K562 (cell line): ENCODE measurements around the gene LRRC8A. TPM values are rescaled to one million over a fixed set of nuclear protein-coding genes. Genes with fewer than 3 reads are reported as not detected.

ENCODE experiments used
- ILF3 ChIP-seq: fragments of 450-650 bp; IDR thresholded peaks from 2 replicates; pipeline ENCODE4 v1.6.1; 2018; ENCODE audit warnings: antibody characterized with exemption, mild to moderate bottlenecking, moderate library complexity, borderline replicate concordance
- NFXL1 ChIP-seq: fragments of 450-650 bp; formaldehyde crosslinking; IDR thresholded peaks from 2 replicates; pipeline ENCODE4 v1.4.0; 2021; ENCODE audit warnings: mild to moderate bottlenecking
- RBM14 ChIP-seq: fragments of 200-400 bp; formaldehyde crosslinking; IDR thresholded peaks from 2 replicates; pipeline ENCODE4 v1.6.1; 2018; ENCODE audit warnings: low read depth, mild to moderate bottlenecking, low read length, moderate library complexity, borderline replicate concordance; ENCODE audit not compliant: insufficient read depth
- ZZZ3 ChIP-seq: fragments of 450-650 bp; IDR thresholded peaks from 2 replicates; pipeline ENCODE4 v1.6.1; 2016; ENCODE audit warnings: antibody characterized with exemption, mild to moderate bottlenecking, moderate library complexity
- polyA plus RNA-seq, 8 experiments: library from polyadenylated mRNA; depleted of rRNA in 4 of 8; stranded (reverse) in 5 of 8; unstranded in 3 of 8; fragments of >200 nt; fragmentation: Nextera tagmentation in 2 of 8; fragmentation: Illumina TruSeq in 1 of 8; extraction: Ambion mirVana in 2 of 8; extraction: Trizol in 1 of 8; gene quantifications; 2 replicates each; pipeline versions ENCODE4 v1.2.1 to v1.2.3, GENCODE V29; 2011 to 2014; ENCODE audit warnings: inconsistent platforms in 1 of 8, missing spikeins in 1 of 8
- total RNA-seq, 7 experiments: library from RNA; depleted of rRNA in 6 of 7; stranded (reverse); fragments of >200 nt in 6 of 7; fragmentation: Illumina TruSeq in 2 of 7; extraction: Trizol in 2 of 7; gene quantifications; 2 replicates each; pipeline versions ENCODE4 v1.2.1 to v1.2.3, GENCODE V29; 2011 to 2021; ENCODE audit warnings: low replicate concordance in 1 of 7
- TF ChIP-seq, protein P1 (sequence below): fragments of 450-650 bp; IDR thresholded peaks from 2 replicates; pipeline ENCODE4 v1.6.1; 2016; ENCODE audit warnings: mild to moderate bottlenecking, moderate library complexity
- TF ChIP-seq, protein P2 (sequence below), 3 experiments: IDR thresholded peaks in 2 of 3; conservative IDR thresholded peaks in 1 of 3; 2 replicates each; pipeline ENCODE4 v1.5.1; 2011 to 2012; ENCODE audit warnings: low read length in 3 of 3, mild to moderate bottlenecking in 3 of 3, control low read depth in 2 of 3, improper control_type of control experiment in 1 of 3, inconsistent platforms in 1 of 3, low read depth in 1 of 3, mixed read lengths in 1 of 3, moderate library complexity in 1 of 3; ENCODE audit not compliant: insufficient read depth in 2 of 3
- TF ChIP-seq, protein P3 (sequence below): sonication (generic); formaldehyde crosslinking; IDR thresholded peaks from 2 replicates; pipeline ENCODE4 v1.8.0; 2023; ENCODE audit warnings: mild to moderate bottlenecking, missing genetic modification reagents
- TF ChIP-seq, protein P4 (sequence below): sonication (generic); formaldehyde crosslinking; IDR thresholded peaks from 2 replicates; pipeline ENCODE4 v1.8.0; 2022; ENCODE audit warnings: mild to moderate bottlenecking, missing genetic modification reagents
- TF ChIP-seq, protein P5 (sequence below): fragments of 450-650 bp; formaldehyde crosslinking; conservative IDR thresholded peaks from 2 replicates; pipeline ENCODE4 v1.4.0; 2022; ENCODE audit warnings: mild to moderate bottlenecking, missing genetic modification characterization

LRRC8A gene
- total and polyA plus RNA-seq, 9 of the 15 experiments (the other 6 are each of a cell fraction or from before 2014, with no cell fraction given), result 2.9 to 24.7 (median 8.9) TPM

DNA sequence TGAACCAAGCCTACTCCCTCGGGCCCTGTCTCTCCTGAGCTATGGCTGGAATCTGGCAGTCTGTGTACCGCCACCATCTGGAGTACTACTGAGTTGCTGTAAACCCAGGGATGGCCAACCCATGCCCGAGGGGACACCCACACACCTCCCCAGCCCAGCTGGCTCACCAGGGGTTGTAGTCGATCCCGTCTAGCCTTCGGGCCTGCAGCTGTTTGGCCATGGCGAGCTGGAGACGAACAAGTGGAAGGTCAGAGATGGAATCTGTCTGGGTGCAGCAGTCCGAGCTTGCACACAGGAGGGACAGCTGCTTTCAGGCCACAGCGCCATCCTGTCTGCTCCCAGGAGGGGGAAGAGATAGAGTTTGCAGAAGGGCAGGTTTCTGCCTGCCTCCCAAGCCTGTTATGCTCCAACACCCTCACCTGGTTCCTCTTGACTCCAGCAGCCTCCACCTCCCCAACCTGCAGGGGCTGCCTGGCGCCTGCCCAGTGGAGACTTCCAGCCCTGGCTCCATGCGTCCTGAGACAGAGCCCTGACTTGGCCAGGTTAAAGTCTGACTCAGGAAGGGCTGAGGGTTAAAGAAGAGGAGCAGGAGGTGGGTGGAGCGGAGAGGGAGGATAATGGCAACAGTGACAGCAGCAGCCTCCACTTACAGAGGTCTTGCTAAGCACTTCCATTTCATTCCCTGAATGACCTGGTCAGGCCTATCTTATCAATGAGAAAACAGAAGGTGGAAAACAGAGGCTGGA, 36.6 kb upstream of the LRRC8A start (continued):
- TF ChIP-seq, protein P1, sequence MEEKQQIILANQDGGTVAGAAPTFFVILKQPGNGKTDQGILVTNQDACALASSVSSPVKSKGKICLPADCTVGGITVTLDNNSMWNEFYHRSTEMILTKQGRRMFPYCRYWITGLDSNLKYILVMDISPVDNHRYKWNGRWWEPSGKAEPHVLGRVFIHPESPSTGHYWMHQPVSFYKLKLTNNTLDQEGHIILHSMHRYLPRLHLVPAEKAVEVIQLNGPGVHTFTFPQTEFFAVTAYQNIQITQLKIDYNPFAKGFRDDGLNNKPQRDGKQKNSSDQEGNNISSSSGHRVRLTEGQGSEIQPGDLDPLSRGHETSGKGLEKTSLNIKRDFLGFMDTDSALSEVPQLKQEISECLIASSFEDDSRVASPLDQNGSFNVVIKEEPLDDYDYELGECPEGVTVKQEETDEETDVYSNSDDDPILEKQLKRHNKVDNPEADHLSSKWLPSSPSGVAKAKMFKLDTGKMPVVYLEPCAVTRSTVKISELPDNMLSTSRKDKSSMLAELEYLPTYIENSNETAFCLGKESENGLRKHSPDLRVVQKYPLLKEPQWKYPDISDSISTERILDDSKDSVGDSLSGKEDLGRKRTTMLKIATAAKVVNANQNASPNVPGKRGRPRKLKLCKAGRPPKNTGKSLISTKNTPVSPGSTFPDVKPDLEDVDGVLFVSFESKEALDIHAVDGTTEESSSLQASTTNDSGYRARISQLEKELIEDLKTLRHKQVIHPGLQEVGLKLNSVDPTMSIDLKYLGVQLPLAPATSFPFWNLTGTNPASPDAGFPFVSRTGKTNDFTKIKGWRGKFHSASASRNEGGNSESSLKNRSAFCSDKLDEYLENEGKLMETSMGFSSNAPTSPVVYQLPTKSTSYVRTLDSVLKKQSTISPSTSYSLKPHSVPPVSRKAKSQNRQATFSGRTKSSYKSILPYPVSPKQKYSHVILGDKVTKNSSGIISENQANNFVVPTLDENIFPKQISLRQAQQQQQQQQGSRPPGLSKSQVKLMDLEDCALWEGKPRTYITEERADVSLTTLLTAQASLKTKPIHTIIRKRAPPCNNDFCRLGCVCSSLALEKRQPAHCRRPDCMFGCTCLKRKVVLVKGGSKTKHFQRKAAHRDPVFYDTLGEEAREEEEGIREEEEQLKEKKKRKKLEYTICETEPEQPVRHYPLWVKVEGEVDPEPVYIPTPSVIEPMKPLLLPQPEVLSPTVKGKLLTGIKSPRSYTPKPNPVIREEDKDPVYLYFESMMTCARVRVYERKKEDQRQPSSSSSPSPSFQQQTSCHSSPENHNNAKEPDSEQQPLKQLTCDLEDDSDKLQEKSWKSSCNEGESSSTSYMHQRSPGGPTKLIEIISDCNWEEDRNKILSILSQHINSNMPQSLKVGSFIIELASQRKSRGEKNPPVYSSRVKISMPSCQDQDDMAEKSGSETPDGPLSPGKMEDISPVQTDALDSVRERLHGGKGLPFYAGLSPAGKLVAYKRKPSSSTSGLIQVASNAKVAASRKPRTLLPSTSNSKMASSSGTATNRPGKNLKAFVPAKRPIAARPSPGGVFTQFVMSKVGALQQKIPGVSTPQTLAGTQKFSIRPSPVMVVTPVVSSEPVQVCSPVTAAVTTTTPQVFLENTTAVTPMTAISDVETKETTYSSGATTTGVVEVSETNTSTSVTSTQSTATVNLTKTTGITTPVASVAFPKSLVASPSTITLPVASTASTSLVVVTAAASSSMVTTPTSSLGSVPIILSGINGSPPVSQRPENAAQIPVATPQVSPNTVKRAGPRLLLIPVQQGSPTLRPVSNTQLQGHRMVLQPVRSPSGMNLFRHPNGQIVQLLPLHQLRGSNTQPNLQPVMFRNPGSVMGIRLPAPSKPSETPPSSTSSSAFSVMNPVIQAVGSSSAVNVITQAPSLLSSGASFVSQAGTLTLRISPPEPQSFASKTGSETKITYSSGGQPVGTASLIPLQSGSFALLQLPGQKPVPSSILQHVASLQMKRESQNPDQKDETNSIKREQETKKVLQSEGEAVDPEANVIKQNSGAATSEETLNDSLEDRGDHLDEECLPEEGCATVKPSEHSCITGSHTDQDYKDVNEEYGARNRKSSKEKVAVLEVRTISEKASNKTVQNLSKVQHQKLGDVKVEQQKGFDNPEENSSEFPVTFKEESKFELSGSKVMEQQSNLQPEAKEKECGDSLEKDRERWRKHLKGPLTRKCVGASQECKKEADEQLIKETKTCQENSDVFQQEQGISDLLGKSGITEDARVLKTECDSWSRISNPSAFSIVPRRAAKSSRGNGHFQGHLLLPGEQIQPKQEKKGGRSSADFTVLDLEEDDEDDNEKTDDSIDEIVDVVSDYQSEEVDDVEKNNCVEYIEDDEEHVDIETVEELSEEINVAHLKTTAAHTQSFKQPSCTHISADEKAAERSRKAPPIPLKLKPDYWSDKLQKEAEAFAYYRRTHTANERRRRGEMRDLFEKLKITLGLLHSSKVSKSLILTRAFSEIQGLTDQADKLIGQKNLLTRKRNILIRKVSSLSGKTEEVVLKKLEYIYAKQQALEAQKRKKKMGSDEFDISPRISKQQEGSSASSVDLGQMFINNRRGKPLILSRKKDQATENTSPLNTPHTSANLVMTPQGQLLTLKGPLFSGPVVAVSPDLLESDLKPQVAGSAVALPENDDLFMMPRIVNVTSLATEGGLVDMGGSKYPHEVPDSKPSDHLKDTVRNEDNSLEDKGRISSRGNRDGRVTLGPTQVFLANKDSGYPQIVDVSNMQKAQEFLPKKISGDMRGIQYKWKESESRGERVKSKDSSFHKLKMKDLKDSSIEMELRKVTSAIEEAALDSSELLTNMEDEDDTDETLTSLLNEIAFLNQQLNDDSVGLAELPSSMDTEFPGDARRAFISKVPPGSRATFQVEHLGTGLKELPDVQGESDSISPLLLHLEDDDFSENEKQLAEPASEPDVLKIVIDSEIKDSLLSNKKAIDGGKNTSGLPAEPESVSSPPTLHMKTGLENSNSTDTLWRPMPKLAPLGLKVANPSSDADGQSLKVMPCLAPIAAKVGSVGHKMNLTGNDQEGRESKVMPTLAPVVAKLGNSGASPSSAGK, result no peak
- TF ChIP-seq, protein P2, sequence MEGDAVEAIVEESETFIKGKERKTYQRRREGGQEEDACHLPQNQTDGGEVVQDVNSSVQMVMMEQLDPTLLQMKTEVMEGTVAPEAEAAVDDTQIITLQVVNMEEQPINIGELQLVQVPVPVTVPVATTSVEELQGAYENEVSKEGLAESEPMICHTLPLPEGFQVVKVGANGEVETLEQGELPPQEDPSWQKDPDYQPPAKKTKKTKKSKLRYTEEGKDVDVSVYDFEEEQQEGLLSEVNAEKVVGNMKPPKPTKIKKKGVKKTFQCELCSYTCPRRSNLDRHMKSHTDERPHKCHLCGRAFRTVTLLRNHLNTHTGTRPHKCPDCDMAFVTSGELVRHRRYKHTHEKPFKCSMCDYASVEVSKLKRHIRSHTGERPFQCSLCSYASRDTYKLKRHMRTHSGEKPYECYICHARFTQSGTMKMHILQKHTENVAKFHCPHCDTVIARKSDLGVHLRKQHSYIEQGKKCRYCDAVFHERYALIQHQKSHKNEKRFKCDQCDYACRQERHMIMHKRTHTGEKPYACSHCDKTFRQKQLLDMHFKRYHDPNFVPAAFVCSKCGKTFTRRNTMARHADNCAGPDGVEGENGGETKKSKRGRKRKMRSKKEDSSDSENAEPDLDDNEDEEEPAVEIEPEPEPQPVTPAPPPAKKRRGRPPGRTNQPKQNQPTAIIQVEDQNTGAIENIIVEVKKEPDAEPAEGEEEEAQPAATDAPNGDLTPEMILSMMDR (IDR thresholded peaks at IDR 0.05 in 2 of 3, conservative IDR thresholded peaks at IDR 0.05 in 1 of 3; ENCODE audit: insufficient read depth in 2 of 3, low read depth in 1 of 3, low read length in 3 of 3), result peak in 2 of 3 experiments; percentile 36 to 41; a peak in 4 of 6 replicates
- TF ChIP-seq, protein P3, sequence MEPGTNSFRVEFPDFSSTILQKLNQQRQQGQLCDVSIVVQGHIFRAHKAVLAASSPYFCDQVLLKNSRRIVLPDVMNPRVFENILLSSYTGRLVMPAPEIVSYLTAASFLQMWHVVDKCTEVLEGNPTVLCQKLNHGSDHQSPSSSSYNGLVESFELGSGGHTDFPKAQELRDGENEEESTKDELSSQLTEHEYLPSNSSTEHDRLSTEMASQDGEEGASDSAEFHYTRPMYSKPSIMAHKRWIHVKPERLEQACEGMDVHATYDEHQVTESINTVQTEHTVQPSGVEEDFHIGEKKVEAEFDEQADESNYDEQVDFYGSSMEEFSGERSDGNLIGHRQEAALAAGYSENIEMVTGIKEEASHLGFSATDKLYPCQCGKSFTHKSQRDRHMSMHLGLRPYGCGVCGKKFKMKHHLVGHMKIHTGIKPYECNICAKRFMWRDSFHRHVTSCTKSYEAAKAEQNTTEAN (CRISPR knock-in tag), result peak; percentile 61; the same call in 1 of the 2 replicates
- TF ChIP-seq, protein P4, sequence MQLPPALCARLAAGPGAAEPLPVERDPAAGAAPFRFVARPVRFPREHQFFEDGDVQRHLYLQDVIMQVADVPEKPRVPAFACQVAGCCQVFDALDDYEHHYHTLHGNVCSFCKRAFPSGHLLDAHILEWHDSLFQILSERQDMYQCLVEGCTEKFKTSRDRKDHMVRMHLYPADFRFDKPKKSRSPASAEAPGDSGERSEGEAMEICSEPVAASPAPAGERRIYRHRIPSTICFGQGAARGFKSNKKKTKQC (CRISPR knock-in tag), result no peak
- no peak for TF ChIP-seq ILF3
- TF ChIP-seq RBM14, result no peak
- TF ChIP-seq, protein P5, sequence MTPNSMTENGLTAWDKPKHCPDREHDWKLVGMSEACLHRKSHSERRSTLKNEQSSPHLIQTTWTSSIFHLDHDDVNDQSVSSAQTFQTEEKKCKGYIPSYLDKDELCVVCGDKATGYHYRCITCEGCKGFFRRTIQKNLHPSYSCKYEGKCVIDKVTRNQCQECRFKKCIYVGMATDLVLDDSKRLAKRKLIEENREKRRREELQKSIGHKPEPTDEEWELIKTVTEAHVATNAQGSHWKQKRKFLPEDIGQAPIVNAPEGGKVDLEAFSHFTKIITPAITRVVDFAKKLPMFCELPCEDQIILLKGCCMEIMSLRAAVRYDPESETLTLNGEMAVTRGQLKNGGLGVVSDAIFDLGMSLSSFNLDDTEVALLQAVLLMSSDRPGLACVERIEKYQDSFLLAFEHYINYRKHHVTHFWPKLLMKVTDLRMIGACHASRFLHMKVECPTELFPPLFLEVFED (CRISPR knock-in tag), result no peak
- TF ChIP-seq NFXL1 (CRISPR knock-in tag), result no peak
- no peak for TF ChIP-seq ZZZ3
